Naive thymus-derived CD8-positive, alpha-beta T cell (primary cell): ENCODE measurements around the gene HES5. TPM values are rescaled to one million over a fixed set of nuclear protein-coding genes. Genes with fewer than 3 reads are reported as not detected.

Experiments
- ATAC-seq, 2 donors: fragments of 150-1000 bp; cut with Tn5 transposase in 1 of 2; sonication (Bioruptor Pico), chemical (Tn5 transposase) in 1 of 2; 1 replicate in 1 of 2; 2 replicates in 1 of 2; pipeline ENCODE4 v1.10.0; 2021; ENCODE audit warnings: mild to moderate bottlenecking in 2 of 2, moderate library complexity in 2 of 2
- POLR2A ChIA-PET: fragments of 350-600 bp; sonication (Branson Sonifier 250); formaldehyde crosslinking; loops from one replicate; lab custom pipeline; 2021; ENCODE audit warnings: antibody characterized with exemption; lab: Charles Lee
- DNase-seq, 10 donors: peaks; one replicate each; pipeline versions ENCODE4 v3.0.0 to v3.0.0-alpha.2; 2020 to 2022
- H3K27ac Mint-ChIP-seq, 10 donors: one replicate each; pipeline ENCODE4 v1.8.0; 2020 to 2022; ENCODE audit warnings: mild to moderate bottlenecking in 10 of 10, mixed read lengths in 10 of 10, moderate library complexity in 4 of 10, inconsistent platforms in 1 of 10
- H3K27me3 Mint-ChIP-seq, 5 donors: one replicate each; pipeline ENCODE4 v1.8.0; 2021 to 2022; ENCODE audit warnings: mixed read lengths in 5 of 5
- H3K36me3 Mint-ChIP-seq, 3 donors: one replicate each; pipeline ENCODE4 v1.8.0; 2020 to 2022; ENCODE audit warnings: mixed read lengths in 3 of 3, mild to moderate bottlenecking in 2 of 3, inconsistent platforms in 1 of 3
- H3K4me1 Mint-ChIP-seq, 4 donors: one replicate each; pipeline ENCODE4 v1.8.0; 2021 to 2022; ENCODE audit warnings: mixed read lengths in 4 of 4
- H3K4me3 Mint-ChIP-seq, 10 donors: one replicate each; pipeline ENCODE4 v1.8.0; 2020 to 2022; ENCODE audit warnings: mild to moderate bottlenecking in 10 of 10, mixed read lengths in 10 of 10, moderate library complexity in 6 of 10, inconsistent platforms in 1 of 10
- H3K9me3 Mint-ChIP-seq, 9 donors: one replicate each; pipeline ENCODE4 v1.8.0; 2020 to 2022; ENCODE audit warnings: mixed read lengths in 9 of 9, mild to moderate bottlenecking in 3 of 9, inconsistent platforms in 1 of 9, moderate library complexity in 1 of 9
- polyA plus RNA-seq, 3 donors: library from polyadenylated mRNA; unstranded; fragments of 300-500 nt; fragmentation: Illumina TruSeq; gene quantifications; one replicate each; pipeline ENCODE4 v1.2.3, GENCODE V29; 2021
- total RNA-seq, 8 experiments: library from RNA in 2 of 8; stranded (reverse) in 2 of 8; gene quantifications; one replicate each; pipeline ENCODE4 v1.2.3 and lab custom pipeline; 2021 to 2026

The HES5 gene
- total and polyA plus RNA-seq, 5 experiments from 2014 or later: 0.30 TPM; not detected in 4

GRCh38 chr1:2507744-2508155 lies 22.3 kb downstream of the HES5 start:
- POLR2A ChIA-PET: interaction anchor here (1.1 to 4.6 kb wide), 3 partner anchors 12 to 40 kb away, joined by 4 to 32 read pairs (median 17); no protein-coding TSS in a partner anchor
- Mint-ChIP-seq H3K36me3 (peaks cover 0 to 29% (median 0%) of the 10 kb centered on the region in 3 donors), H3K4me1 (peaks cover 0 to 4% (median 0%) of the 10 kb centered on the region in 4 donors), H3K9me3 (no peaks in the 10 kb centered on the region), H3K27me3 (no peaks in the 10 kb centered on the region), H3K27ac (no peak overlapping the region), H3K4me3 (no peak overlapping the region)
- ATAC-seq: no peak
- no peak for DNase-seq

DNA sequence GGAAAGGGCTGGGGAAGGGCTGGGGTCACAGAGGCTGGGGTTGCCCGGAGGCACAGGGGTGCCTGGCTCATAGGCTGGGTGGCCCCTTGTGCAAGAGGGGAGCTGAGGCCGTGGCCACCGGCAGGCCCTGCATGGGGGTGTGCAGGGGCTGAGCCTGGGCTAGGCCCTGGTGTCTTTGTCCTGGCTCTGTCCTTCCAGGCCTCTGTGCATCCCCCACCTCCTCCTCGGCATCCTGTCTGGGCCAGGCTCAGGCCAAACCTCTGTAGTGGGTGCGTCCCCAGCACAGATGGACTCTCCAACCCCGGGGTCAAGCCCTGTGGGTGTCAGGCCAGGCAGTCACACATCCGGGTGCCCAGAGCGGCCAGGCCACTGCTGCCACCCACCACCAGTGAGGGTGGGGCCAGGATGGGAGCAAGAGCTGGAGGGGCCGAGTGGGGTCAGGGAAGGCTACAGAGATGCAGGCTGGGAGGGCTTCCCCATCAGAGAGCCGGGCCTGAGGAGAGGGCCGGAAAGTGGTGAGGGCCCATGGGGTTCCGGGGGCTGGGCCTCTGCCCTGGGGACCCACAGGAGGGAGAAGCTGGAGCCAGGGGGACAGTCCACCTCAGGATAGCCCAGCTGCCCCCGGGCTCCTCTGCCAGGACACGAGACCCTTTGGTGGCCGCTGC lies 23.0 kb downstream of the HES5 start:
- Mint-ChIP-seq H3K9me3 (no peaks in the 10 kb centered on the region), H3K4me1 (peaks cover 0 to 4% (median 0%) of the 10 kb centered on the region in 4 donors), H3K4me3 (no peak overlapping the region), H3K27ac (no peak overlapping the region), H3K27me3 (no peaks in the 10 kb centered on the region), H3K36me3 (peaks cover 0 to 26% (median 0%) of the 10 kb centered on the region in 3 donors)
- DNase-seq: no peak
- POLR2A ChIA-PET: interaction anchor here (0.5 to 4.6 kb wide), 9 partner anchors 9 to 357 kb away, joined by 3 to 32 read pairs (median 5); partner anchors contain the start of gene PANK4
- ATAC-seq: no peak

DNA sequence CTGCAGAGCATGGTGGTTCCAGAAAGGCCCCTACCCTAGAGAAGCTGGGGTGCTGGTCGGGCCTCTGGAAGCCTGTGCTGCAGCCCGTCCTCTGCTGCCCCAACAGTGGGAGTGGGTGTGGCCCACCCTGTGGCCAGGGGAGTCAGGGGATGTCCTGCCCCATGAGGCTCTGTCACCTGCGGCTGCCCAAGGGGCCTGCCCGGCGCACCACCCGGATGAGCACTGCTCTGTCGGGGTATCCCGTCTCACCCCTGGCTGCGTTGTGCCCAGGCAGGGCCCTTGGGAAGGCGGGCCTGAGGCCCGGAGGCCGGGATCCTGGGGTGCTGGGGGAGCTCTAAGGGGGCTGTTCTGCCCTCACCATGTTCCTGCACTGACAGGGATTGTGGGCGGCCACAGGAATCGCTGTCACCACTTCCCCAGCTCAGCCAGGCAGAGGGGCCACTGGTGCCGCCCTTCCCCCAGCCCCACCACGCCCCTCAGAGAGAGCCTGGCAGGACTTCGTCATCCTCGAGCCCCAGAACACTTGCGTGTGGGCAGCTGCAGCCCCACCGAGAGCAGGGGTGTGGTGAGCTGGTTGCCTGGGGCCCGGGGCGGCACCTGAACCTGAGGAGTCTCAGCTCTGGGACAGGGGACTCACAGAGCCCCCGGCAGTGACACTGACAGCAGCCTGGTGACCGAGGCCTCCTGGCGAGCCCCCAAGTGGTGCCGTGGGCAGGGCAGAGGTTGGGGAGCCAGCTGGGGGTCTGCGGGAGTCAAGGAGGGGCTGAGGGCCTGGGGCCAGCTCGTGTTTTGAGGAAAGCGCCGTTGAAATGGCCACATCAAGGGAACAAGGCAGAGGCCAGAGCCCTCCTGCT lies 23.8 kb downstream of the HES5 start:
- Mint-ChIP-seq H3K4me1 (peaks cover 0 to 4% (median 0%) of the 10 kb centered on the region in 4 donors), H3K4me3 (no peak overlapping the region), H3K27ac (no peak overlapping the region), H3K9me3 (no peaks in the 10 kb centered on the region), H3K27me3 (no peaks in the 10 kb centered on the region), H3K36me3 (peaks cover 0 to 19% (median 0%) of the 10 kb centered on the region in 3 donors)
- ATAC-seq (peak; percentile 9 to 16), DNase-seq (no peak)
- POLR2A ChIA-PET: interaction anchor here (0.5 to 4.6 kb wide), 10 partner anchors 8 to 356 kb away, joined by 3 to 32 read pairs (median 4); partner anchors contain the start of gene PANK4

- H3K9me3 Mint-ChIP-seq: no peaks in the 10 kb centered on the region
- POLR2A ChIA-PET: interaction anchor here (0.9 to 4.6 kb wide), 8 partner anchors 9 to 42 kb away, joined by 3 to 32 read pairs (median 4); partner anchors contain the start of gene PANK4
- peak overlapping the region in 1 of 10 donors; percentile 24 for H3K4me3 Mint-ChIP-seq
- peaks cover 0 to 17% (median 0%) of the 10 kb centered on the region in 3 donors for H3K36me3 Mint-ChIP-seq
- H3K4me1 Mint-ChIP-seq: peaks cover 0 to 10% (median 2%) of the 10 kb centered on the region in 4 donors
- H3K27ac Mint-ChIP-seq: peak overlapping the region in 2 of 10 donors; percentile 31 to 69
- H3K27me3 Mint-ChIP-seq: no peaks in the 10 kb centered on the region
- DNase-seq (no peak), ATAC-seq (no peak)
Observed at GRCh38 chr1:2505461-2505994, 24.5 kb downstream of the HES5 start.

GRCh38 chr1:2504949-2505272 lies 25.2 kb downstream of the HES5 start:
- no peak for ATAC-seq
- no peaks in the 10 kb centered on the region for H3K27me3 Mint-ChIP-seq
- POLR2A ChIA-PET: interaction anchor here (3.5 to 4.6 kb wide), 2 partner anchors 15 to 42 kb away, joined by 17 to 32 read pairs; no protein-coding TSS in a partner anchor

GRCh38 chr1:2504225-2504948 lies 25.7 kb downstream of the HES5 start:
- no peaks in the 10 kb centered on the region for H3K9me3 Mint-ChIP-seq
- no peaks in the 10 kb centered on the region for H3K27me3 Mint-ChIP-seq
- H3K4me1 Mint-ChIP-seq: peaks cover 4 to 20% (median 14%) of the 10 kb centered on the region in 4 donors
- no peak overlapping the region for H3K27ac Mint-ChIP-seq
- H3K36me3 Mint-ChIP-seq: peaks cover 0 to 7% (median 0%) of the 10 kb centered on the region in 3 donors
- POLR2A ChIA-PET: interaction anchor here (1.3 to 4.6 kb wide), 6 partner anchors 10 to 43 kb away, joined by 3 to 32 read pairs (median 16); no protein-coding TSS in a partner anchor
- H3K4me3 Mint-ChIP-seq: no peak overlapping the region
- DNase-seq (no peak), ATAC-seq (no peak)

More at GRCh38 chr1:2504949-2505272, 25.2 kb downstream of the HES5 start:
- Mint-ChIP-seq H3K4me3 (no peak overlapping the region), H3K36me3 (peaks cover 0 to 11% (median 0%) of the 10 kb centered on the region in 3 donors), H3K27ac (no peak overlapping the region), H3K9me3 (no peaks in the 10 kb centered on the region), H3K4me1 (peaks cover 3 to 16% (median 8%) of the 10 kb centered on the region in 4 donors)
- DNase-seq: no peak

GRCh38 chr1:2503554-2504224 lies 26.4 kb downstream of the HES5 start:
- Mint-ChIP-seq H3K36me3 (peaks cover 0 to 5% (median 0%) of the 10 kb centered on the region in 3 donors), H3K27ac (peak overlapping the region in 1 of 10 donors; percentile 40), H3K27me3 (no peaks in the 10 kb centered on the region), H3K4me1 (peaks cover 4 to 26% (median 19%) of the 10 kb centered on the region in 4 donors), H3K9me3 (no peaks in the 10 kb centered on the region), H3K4me3 (no peak overlapping the region)
- DNase-seq (no peak), ATAC-seq (no peak)
- POLR2A ChIA-PET: interaction anchor here (0.9 to 3.0 kb wide), 6 partner anchors 9 to 45 kb away, joined by 3 to 17 read pairs (median 8); partner anchors contain the start of gene PANK4

- POLR2A ChIA-PET: interaction anchor here (0.9 to 3.0 kb wide), 6 partner anchors 9 to 46 kb away, joined by 3 to 17 read pairs (median 8); partner anchors contain the start of gene PANK4
- ATAC-seq: no peak
Observed at GRCh38 chr1:2502661-2503553, 27.2 kb downstream of the HES5 start.

GRCh38 chr1:2502210-2502609 lies 27.9 kb downstream of the HES5 start:
- no peaks in the 10 kb centered on the region for H3K27me3 Mint-ChIP-seq
- H3K4me3 Mint-ChIP-seq: no peak overlapping the region
- POLR2A ChIA-PET: interaction anchor here (1.4 to 3.0 kb wide), 4 partner anchors 8 to 45 kb away, joined by 3 to 17 read pairs (median 14); no protein-coding TSS in a partner anchor
- no peak for ATAC-seq
- no peaks in the 10 kb centered on the region for H3K36me3 Mint-ChIP-seq
- peaks cover 4 to 32% (median 23%) of the 10 kb centered on the region in 4 donors for H3K4me1 Mint-ChIP-seq
- no peak overlapping the region for H3K27ac Mint-ChIP-seq
- DNase-seq: no peak
- no peaks in the 10 kb centered on the region for H3K9me3 Mint-ChIP-seq

More at GRCh38 chr1:2502661-2503553, 27.2 kb downstream of the HES5 start:
- Mint-ChIP-seq H3K27me3 (no peaks in the 10 kb centered on the region), H3K9me3 (no peaks in the 10 kb centered on the region), H3K36me3 (no peaks in the 10 kb centered on the region), H3K4me1 (peaks cover 4 to 28% (median 20%) of the 10 kb centered on the region in 4 donors), H3K4me3 (peak overlapping the region in 1 of 10 donors; percentile 29), H3K27ac (peak overlapping the region in 2 of 10 donors; percentile 18 to 40)
- DNase-seq: no peak

DNA sequence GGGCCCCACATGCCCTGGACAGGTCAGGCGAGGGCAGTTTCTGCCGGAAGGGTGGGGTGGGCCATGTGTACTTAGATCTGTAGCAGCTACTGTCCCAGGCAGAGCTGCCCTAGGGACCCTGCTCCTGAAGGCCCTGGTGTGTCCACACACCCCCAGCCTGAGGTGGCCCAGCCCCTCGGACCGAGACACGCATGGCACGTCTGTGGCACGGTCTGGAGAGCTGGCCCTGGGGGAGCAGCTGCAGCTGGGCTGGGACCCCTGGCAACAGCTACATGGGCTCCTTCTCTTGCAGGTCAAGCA lies 28.3 kb downstream of the HES5 start:
- Mint-ChIP-seq H3K27me3 (no peaks in the 10 kb centered on the region), H3K4me1 (peaks cover 4 to 35% (median 25%) of the 10 kb centered on the region in 4 donors), H3K9me3 (no peaks in the 10 kb centered on the region), H3K27ac (peak overlapping the region in 1 of 10 donors; percentile 6), H3K4me3 (no peak overlapping the region), H3K36me3 (no peaks in the 10 kb centered on the region)
- POLR2A ChIA-PET: interaction anchor here (1.0 to 3.0 kb wide), 6 partner anchors 7 to 45 kb away, joined by 3 to 17 read pairs (median 12); no protein-coding TSS in a partner anchor
- ATAC-seq (no peak), DNase-seq (no peak)
